HEK293 (cell line): ENCODE data around the gene FGFR3.
A peak's percentile ranks its signal among the peaks of the same experiment; 100 is the strongest.

Experiments used
- CTCF ChIA-PET: fragments of 350-600 bp; formaldehyde crosslinking; extraction: SDS; loops from one replicate; lab custom pipeline; 2021; ENCODE audit warnings: antibody characterized with exemption; lab: Yijun Ruan, JAX
- POLR2A ChIA-PET: fragments of 300-600 bp; formaldehyde crosslinking; extraction: SDS; loops from one replicate; lab custom pipeline; 2020; ENCODE audit warnings: antibody characterized with exemption, inconsistent platforms; lab: Yijun Ruan, JAX
- H3K27ac ChIP-seq: fragments of 200-500 bp; sonication (Bioruptor generic); 2 replicates; pipeline ENCODE4 v1.5.1; 2014; ENCODE audit warnings: low read depth, low read length, control low read depth, inconsistent platforms; ENCODE audit errors: extremely low read depth
- H3K36me3 ChIP-seq, 2 experiments: fragments of 200-500 bp in 1 of 2; sonication (Bioruptor generic) in 1 of 2; 1 replicate in 1 of 2; 2 replicates in 1 of 2; pipeline ENCODE4 v1.5.1; 2014 to 2017; ENCODE audit warnings: inconsistent platforms in 2 of 2, low read length in 2 of 2; ENCODE audit not compliant: control insufficient read depth in 2 of 2, insufficient read depth in 1 of 2
- H3K4me1 ChIP-seq: fragments of 200-500 bp; sonication (Bioruptor generic); 2 replicates; pipeline ENCODE4 v1.5.1; 2014; ENCODE audit warnings: mild to moderate bottlenecking, low read length, inconsistent platforms; ENCODE audit not compliant: control insufficient read depth, insufficient read depth
- H3K4me3 ChIP-seq: 2 replicates; pipeline ENCODE4 v1.5.1; 2011; ENCODE audit warnings: low read depth, mild to moderate bottlenecking, control low read depth, low read length, moderate library complexity
- H3K9me3 ChIP-seq: fragments of 200-500 bp; sonication (Bioruptor generic); 2 replicates; pipeline ENCODE4 v1.5.1; 2014; ENCODE audit warnings: low read depth, low read length, inconsistent platforms; ENCODE audit not compliant: control insufficient read depth, insufficient read depth
- EGR2 ChIP-seq: fragments of 450-650 bp; formaldehyde crosslinking; IDR thresholded peaks from 2 replicates; pipeline ENCODE4 v1.5.1; 2016; ENCODE audit warnings: low read depth, missing biosample characterization, missing genetic modification characterization
- GLIS2 ChIP-seq: fragments of 450-650 bp; formaldehyde crosslinking; IDR thresholded peaks from 2 replicates; pipeline ENCODE4 v1.5.1; 2016; ENCODE audit warnings: missing biosample characterization, missing genetic modification characterization
- KLF7 ChIP-seq: fragments of 450-650 bp; formaldehyde crosslinking; IDR thresholded peaks from 2 replicates; pipeline ENCODE4 v1.5.1; 2016; ENCODE audit warnings: missing biosample characterization, missing genetic modification characterization, borderline replicate concordance
- PRDM10 ChIP-seq: fragments of 450-650 bp; formaldehyde crosslinking; IDR thresholded peaks from 2 replicates; pipeline ENCODE4 v1.5.1; 2016; ENCODE audit warnings: missing biosample characterization, missing genetic modification characterization
- RBAK ChIP-seq: fragments of 450-650 bp; formaldehyde crosslinking; IDR thresholded peaks from 2 replicates; pipeline ENCODE4 v1.5.1; 2016; ENCODE audit warnings: missing biosample characterization, missing genetic modification characterization
- REPIN1 ChIP-seq: fragments of 450-650 bp; formaldehyde crosslinking; IDR thresholded peaks from 2 replicates; pipeline ENCODE4 v1.5.1; 2017; ENCODE audit warnings: missing biosample characterization, missing genetic modification characterization, low read depth
- SETDB1 ChIP-seq: IDR thresholded peaks from one replicate; pipeline ENCODE4 v1.6.1; 2017; ENCODE audit warnings: mild to moderate bottlenecking, low read length, moderate library complexity, mixed read lengths; ENCODE audit not compliant: insufficient read length
- SP7 ChIP-seq: fragments of 450-650 bp; formaldehyde crosslinking; IDR thresholded peaks from 2 replicates; pipeline ENCODE4 v1.5.1; 2016; ENCODE audit warnings: missing biosample characterization, missing genetic modification characterization
- WT1 ChIP-seq: fragments of 450-650 bp; formaldehyde crosslinking; IDR thresholded peaks from 2 replicates; pipeline ENCODE4 v1.5.1; 2016; ENCODE audit warnings: missing biosample characterization, missing genetic modification characterization
- YY1 ChIP-seq: fragments of 450-650 bp; formaldehyde crosslinking; IDR thresholded peaks from 2 replicates; pipeline ENCODE4 v1.5.1; 2018; ENCODE audit warnings: missing biosample characterization, missing genetic modification characterization
- ZBTB17 ChIP-seq: fragments of 450-650 bp; formaldehyde crosslinking; IDR thresholded peaks from 2 replicates; pipeline ENCODE4 v1.5.1; 2016; ENCODE audit warnings: missing biosample characterization, missing genetic modification characterization
- ZBTB44 ChIP-seq: fragments of 450-650 bp; IDR thresholded peaks from 2 replicates; pipeline ENCODE4 v1.5.1; 2018; ENCODE audit warnings: missing biosample characterization, mild to moderate bottlenecking, missing genetic modification characterization
- ZFP69B ChIP-seq: fragments of 450-650 bp; formaldehyde crosslinking; IDR thresholded peaks from 2 replicates; pipeline ENCODE4 v1.5.1; 2016; ENCODE audit warnings: missing biosample characterization, missing genetic modification characterization
- ZNF138 ChIP-seq: fragments of 450-650 bp; formaldehyde crosslinking; IDR thresholded peaks from 2 replicates; pipeline ENCODE4 v1.5.1; 2016; ENCODE audit warnings: missing biosample characterization, missing genetic modification characterization, borderline replicate concordance
- ZNF335 ChIP-seq: fragments of 450-650 bp; formaldehyde crosslinking; conservative IDR thresholded peaks from 2 replicates; pipeline ENCODE4 v1.5.1; 2016; ENCODE audit warnings: missing biosample characterization, missing genetic modification characterization
- ZNF398 ChIP-seq: fragments of 450-650 bp; formaldehyde crosslinking; IDR thresholded peaks from 2 replicates; pipeline ENCODE4 v1.5.1; 2017; ENCODE audit warnings: missing biosample characterization, missing genetic modification characterization
- ZNF416 ChIP-seq: fragments of 450-650 bp; formaldehyde crosslinking; IDR thresholded peaks from 2 replicates; pipeline ENCODE4 v1.5.1; 2016; ENCODE audit warnings: missing biosample characterization, missing genetic modification characterization
- ZNF449 ChIP-seq: fragments of 450-650 bp; formaldehyde crosslinking; IDR thresholded peaks from 2 replicates; pipeline ENCODE4 v1.5.1; 2017; ENCODE audit warnings: missing biosample characterization, mild to moderate bottlenecking, missing genetic modification characterization, moderate library complexity
- ZNF521 ChIP-seq: fragments of 450-650 bp; formaldehyde crosslinking; IDR thresholded peaks from 2 replicates; pipeline ENCODE4 v1.5.1; 2017; ENCODE audit warnings: missing biosample characterization, mild to moderate bottlenecking, missing genetic modification characterization
- ZNF585B ChIP-seq: fragments of 450-650 bp; formaldehyde crosslinking; IDR thresholded peaks from 2 replicates; pipeline ENCODE4 v1.5.1; 2016; ENCODE audit warnings: missing biosample characterization, missing genetic modification characterization
- ZNF600 ChIP-seq: fragments of 450-650 bp; formaldehyde crosslinking; IDR thresholded peaks from 2 replicates; pipeline ENCODE4 v1.5.1; 2016; ENCODE audit warnings: missing biosample characterization, missing genetic modification characterization
- ZNF645 ChIP-seq: fragments of 450-650 bp; formaldehyde crosslinking; IDR thresholded peaks from 2 replicates; pipeline ENCODE4; 2016; ENCODE audit warnings: missing biosample characterization, missing genetic modification characterization
- ZNF76 ChIP-seq: fragments of 450-650 bp; formaldehyde crosslinking; IDR thresholded peaks from 2 replicates; pipeline ENCODE4; 2016; ENCODE audit warnings: low read depth, missing biosample characterization, missing genetic modification characterization, borderline replicate concordance
- ZNF792 ChIP-seq: fragments of 450-650 bp; formaldehyde crosslinking; IDR thresholded peaks from 2 replicates; pipeline ENCODE4 v1.5.1; 2016; ENCODE audit warnings: missing biosample characterization, missing genetic modification characterization
- ZSCAN4 ChIP-seq: fragments of 450-650 bp; formaldehyde crosslinking; IDR thresholded peaks from 2 replicates; pipeline ENCODE4 v1.5.1; 2017; ENCODE audit warnings: missing biosample characterization, missing genetic modification characterization

Gene FGFR3

GRCh38 chr4:1856071-1856942 is 63.2 kb downstream of the FGFR3 start, which contains the start of gene LETM1:
LETM1 (minus strand) TSS chr4:1856156; CDS start chr4:1855950, 206 bp downstream.
- no peaks in the 10 kb centered on the region for H3K9me3 ChIP-seq
- H3K4me1 ChIP-seq: peaks cover 3% of the 10 kb centered on the region; the same call in 1 of the 2 replicates
- ChIA-PET POLR2A (interaction anchor here (0.7 to 1.0 kb wide), 3 partner anchors 9 to 14 kb away, joined by 3 to 9 read pairs (median 4); partner anchors contain the start of gene NSD2), CTCF (no interaction called here)
- peak within 1 kb of the TSS; percentile 60 for H3K4me3 ChIP-seq
- peaks cover 0 to 13% of the 10 kb centered on the region in 2 experiments; a peak in 1 of 3 replicates for H3K36me3 ChIP-seq
- H3K27ac ChIP-seq: peak within 1 kb of the TSS; percentile 77
- TF ChIP-seq EGR2 (tag by site-specific recombination) (no peak), ZNF645 (tag by site-specific recombination) (no peak), ZNF138 (no peak), KLF7 (tag by site-specific recombination) (no peak), ZNF585B (tag by site-specific recombination) (no peak), ZNF521 (tag by site-specific recombination) (no peak), ZNF335 (tag by site-specific recombination) (peak; percentile 78), SETDB1 (no peak), WT1 (tag by site-specific recombination) (no peak), ZBTB17 (tag by site-specific recombination) (peak; percentile 96), PRDM10 (tag by site-specific recombination) (peak; percentile 55; the same call in 1 of the 2 replicates), RBAK (no peak), ZNF398 (tag by site-specific recombination) (no peak), GLIS2 (tag by site-specific recombination) (peak; percentile 42), REPIN1 (no peak), ZNF449 (peak; percentile 67), ZBTB44 (tag by site-specific recombination) (no peak), ZNF600 (peak; percentile 51; the same call in 1 of the 2 replicates), ZSCAN4 (tag by site-specific recombination) (no peak), ZNF792 (tag by site-specific recombination) (no peak), ZNF76 (peak; percentile 99), ZFP69B (tag by site-specific recombination) (peak; percentile 51; the same call in 1 of the 2 replicates), YY1 (0 out of 2 replicates have a peak, but pooled peaks have one; percentile 37), SP7 (tag by site-specific recombination) (no peak; the same call in 1 of the 2 replicates), ZNF416 (tag by site-specific recombination) (no peak)
